HG02981 (cell line): ENCODE results near the gene MYOC.
A peak's percentile ranks its signal among the peaks of the same experiment; 100 is the strongest.
"Not testable (repeated sequence)": the region's sequence is repeated elsewhere in the genome, so short reads cannot be mapped to it uniquely, and the experiment has no call there.

Source experiments
- ATAC-seq: cut with Tn5 transposase; IDR thresholded peaks from one replicate; pipeline ENCODE4 v1.9.1; 2021; ENCODE audit warnings: mild to moderate bottlenecking, moderate library complexity; ENCODE audit not compliant: unreplicated experiment

The MYOC gene

DNA sequence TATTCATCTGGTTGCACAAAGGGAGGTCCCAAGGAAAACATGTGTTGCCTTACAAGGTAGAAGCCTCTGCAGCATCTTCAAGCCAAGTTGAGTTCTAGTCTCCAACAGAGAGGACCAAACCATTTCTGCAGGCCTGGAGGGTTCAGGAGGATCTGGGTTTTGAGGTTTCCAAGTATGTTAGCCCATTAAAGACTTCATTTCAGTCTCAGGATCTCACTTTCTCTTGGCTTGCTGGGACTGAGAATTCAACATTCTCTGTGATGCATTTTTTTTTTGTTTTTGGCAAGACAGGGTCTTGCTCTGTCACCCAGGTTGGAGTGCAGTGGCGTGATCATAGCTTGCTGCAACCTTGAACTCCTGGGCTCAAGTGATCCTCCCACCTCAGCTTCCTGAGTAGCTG is 39.2 kb downstream of the MYOC start:
- no peak for ATAC-seq

GRCh38 chr1:171611306-171611705 is 41.2 kb downstream of the MYOC start:
- ATAC-seq, result no peak

DNA sequence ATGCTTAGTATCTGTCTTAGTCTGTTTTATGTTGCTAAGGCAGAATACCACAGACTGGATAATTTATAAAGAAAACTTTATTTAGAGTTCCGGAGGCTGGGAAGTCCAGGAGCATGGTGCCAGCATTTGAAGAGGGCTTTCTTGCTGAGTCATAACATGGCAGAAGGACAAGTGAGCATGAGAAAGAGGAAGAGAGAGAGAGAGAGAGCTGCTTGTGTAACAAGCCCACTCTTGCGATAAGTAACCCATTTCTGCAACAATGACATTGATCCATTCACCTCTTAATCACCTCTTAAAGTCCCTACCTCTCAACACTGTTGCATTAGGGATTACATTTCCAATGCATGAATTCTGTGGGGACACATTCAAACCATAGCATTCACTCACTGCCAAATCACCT is 42.1 kb downstream of the MYOC start:
- ATAC-seq, result peak; percentile 50

DNA sequence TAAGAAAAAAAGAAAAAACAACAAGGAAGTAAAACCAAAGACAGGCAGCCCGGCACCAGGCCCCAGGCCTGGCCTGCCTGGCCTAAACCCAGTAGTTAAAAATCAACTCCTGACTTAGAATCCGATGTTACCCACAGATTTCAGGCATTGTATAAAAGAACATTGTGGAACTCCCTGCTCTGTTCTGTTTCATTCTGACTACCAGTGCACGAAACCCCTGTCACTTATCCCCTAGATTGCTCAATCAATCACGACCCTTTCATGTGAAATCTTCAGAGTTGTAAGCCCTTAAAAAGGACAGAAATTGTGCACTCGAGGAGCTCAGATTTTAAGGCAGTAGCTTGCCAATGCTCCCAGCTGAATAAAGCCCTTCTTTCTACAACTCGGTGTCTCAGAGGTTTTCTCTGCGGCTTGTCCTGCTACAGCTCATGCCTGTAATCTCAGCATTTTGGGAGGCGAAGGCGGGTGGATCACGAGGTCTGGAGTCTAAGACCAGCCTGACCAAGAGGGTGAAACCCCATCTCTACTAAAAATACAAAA is 46.0 kb downstream of the MYOC start:
- peak; percentile 53 for ATAC-seq

DNA sequence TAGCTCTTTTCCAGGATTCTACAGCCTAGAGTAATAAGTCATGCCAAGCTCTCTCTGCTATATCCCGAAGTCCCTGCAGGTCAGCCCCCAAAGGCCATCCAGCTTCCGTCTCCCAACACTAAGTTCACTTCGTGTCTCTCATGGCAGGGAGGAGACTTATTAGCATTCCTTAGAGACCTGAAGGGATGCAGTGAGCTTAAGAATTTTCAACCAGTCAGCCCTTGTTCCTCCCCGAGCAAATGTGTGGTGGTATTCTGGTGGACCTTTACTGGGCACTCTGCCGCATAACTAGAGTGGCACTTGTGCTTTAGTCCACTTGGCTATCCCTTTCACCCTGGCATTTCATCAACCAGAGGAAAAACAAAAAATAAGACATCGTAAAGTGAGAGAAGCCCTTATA is 49.4 kb downstream of the MYOC start:
- not testable (repeated sequence) for ATAC-seq

- no peak for ATAC-seq
Measured at GRCh38 chr1:171600862-171601261, 51.6 kb downstream of the MYOC start.

DNA sequence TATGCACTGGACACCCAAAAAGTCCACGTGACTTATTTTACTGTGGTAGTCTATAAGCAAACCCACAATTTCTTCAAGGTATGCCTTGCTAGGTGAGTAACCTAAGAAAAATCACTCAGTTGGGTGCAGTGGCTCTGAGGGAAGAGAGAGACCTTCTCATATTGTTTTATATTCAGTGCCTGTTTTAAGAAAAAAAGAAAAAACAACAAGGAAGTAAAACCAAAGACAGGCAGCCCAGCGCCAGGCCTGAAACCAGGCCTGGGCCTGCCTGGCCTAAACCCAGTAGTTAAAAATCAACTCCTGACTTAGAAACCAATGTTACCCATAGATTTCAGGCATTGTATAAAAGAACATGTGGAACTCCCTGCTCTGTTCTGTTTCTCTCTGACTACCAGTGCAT is 52.2 kb downstream of the MYOC start:
- ATAC-seq, result peak; percentile 47

DNA sequence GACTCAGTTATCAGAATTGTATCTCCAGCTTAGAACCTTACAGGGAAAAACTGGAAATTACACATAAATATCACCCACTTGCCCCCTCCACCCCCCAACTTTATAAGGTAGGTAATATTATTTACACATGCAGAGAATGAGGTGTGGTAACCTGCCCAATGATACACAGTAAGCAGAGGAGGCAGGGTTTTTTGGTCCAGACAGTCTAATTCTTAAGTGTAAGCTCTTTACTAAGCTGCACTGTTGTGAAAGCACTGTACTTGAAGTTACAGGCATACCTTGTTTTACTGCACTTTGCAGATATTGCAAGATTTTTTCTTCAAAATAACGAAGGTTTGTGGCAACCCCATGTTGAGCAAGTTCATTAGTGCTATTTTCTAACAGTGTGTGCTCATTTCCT is 55.3 kb downstream of the MYOC start:
- ATAC-seq, result no peak

GRCh38 chr1:171596705-171597104 is 55.8 kb downstream of the MYOC start:
- ATAC-seq, result no peak

- ATAC-seq, result no peak
Measured at GRCh38 chr1:171596119-171596518, 56.4 kb downstream of the MYOC start.

- no peak for ATAC-seq
Measured at GRCh38 chr1:171595324-171595723, 57.2 kb downstream of the MYOC start.

- ATAC-seq, result no peak
Measured at GRCh38 chr1:171590022-171590421, 62.5 kb downstream of the MYOC start.

GRCh38 chr1:171588230-171588629 is 64.3 kb downstream of the MYOC start:
- no peak for ATAC-seq

DNA sequence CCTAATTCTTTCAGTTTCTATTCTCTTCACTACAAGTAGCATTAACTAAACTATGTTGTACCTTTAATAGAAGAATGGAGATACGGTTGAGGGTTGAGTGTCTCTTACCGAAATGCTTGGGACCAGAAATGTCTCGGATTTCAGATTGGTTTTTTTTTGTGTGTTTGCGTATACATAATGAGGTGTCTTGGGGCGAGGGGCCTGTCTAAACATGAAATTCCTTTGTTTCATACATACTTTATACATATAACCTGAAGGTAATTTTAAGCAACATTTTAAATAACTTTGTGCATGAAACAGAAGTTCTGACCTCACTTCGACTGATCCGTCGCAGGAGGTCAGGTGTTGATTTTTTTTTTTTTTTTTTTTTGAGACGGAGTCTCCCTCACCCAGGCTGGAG is 66.8 kb downstream of the MYOC start:
- no peak for ATAC-seq
